ENCODE measurements around the gene CNTN1. TPM values are rescaled to one million over a fixed set of nuclear protein-coding genes. Genes with fewer than 3 reads are reported as not detected.

The CNTN1 gene
- total RNA-seq, 2 experiments from 2014 or later: not detected

GRCh38 chr12:40684986-40685385 lies 7.3 kb upstream of the CNTN1 start:
- no peak for DNase-seq
- Mint-ChIP-seq H3K36me3 (no peaks in the 10 kb centered on the region), H3K27me3 (no peaks in the 10 kb centered on the region), H3K4me3 (no peak overlapping the region), H3K27ac (no peak overlapping the region), H3K9me3 (peaks cover 1% of the 10 kb centered on the region), H3K4me1 (no peaks in the 10 kb centered on the region)

- DNase-seq: no peak
- H3K27me3 Mint-ChIP-seq: peaks cover 22% of the 10 kb centered on the region
- no peak overlapping the region for H3K4me3 Mint-ChIP-seq
- H3K36me3 Mint-ChIP-seq: no peaks in the 10 kb centered on the region
- H3K27ac Mint-ChIP-seq: no peak overlapping the region
- peaks cover 1% of the 10 kb centered on the region for H3K9me3 Mint-ChIP-seq
- H3K4me1 Mint-ChIP-seq: no peaks in the 10 kb centered on the region
These were observed 4.0 kb upstream of the CNTN1 start for GRCh38 chr12:40688085-40688725.

DNA sequence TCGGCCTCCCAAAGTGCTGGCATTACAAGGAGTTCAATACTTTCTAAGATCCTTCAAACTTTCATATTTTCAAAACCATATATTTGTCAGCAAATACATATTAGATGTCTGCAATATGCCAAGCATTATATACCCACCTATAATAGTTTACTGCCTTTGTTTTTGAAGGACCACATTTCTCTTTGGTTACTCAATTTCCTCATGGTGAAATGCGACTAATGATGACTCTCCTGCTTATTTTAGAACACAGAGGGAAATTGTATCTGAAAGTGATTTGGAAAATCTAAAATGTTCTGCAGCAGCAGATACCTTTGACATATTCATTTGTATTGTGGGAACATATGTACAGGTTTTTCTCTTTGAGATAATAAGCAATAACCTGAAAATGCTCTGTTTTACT lies 2.7 kb upstream of the CNTN1 start:
- no peak for DNase-seq
- Mint-ChIP-seq H3K4me3 (no peak overlapping the region), H3K9me3 (peaks cover 1% of the 10 kb centered on the region), H3K27ac (no peak overlapping the region), H3K4me1 (no peaks in the 10 kb centered on the region), H3K36me3 (no peaks in the 10 kb centered on the region), H3K27me3 (peaks cover 35% of the 10 kb centered on the region)

GRCh38 chr12:40692765-40693206 lies 547 bp downstream of the CNTN1 start:
- no peaks in the 10 kb centered on the region for H3K9me3 Mint-ChIP-seq
- no peak for DNase-seq
- H3K27me3 Mint-ChIP-seq: peaks cover 41% of the 10 kb centered on the region

DNA sequence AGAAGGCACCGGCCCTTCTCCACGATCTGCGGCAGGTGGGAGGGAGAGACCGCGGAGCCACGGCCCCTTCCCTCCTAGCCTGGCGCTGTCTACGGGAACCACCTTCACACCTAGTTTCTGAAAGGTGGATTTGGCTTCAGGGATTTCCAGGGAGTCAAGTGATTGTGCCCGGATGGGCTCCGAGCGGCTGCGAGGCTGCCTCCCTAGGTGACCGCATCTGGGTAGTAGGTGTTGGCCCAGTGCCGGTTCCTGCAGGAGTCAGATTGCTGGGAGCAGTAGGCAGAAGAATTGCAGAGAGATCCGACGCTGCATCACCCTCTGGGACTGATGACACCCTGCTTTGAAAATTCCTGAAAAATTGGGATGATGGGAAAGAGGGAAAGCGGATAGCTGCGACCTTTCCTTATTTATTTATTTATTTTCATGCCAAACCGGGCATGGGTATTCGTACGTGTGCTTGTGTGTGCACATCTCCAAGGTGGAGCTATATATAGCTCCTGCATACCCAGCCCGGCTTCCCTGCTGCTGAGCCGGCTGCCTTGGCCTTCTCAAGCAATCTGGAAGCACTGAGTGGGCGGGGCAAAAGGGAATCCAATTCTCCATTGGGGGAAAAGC lies 1.1 kb downstream of the CNTN1 start:
- no peaks in the 10 kb centered on the region for H3K4me1 Mint-ChIP-seq
- DNase-seq: no peak

More at GRCh38 chr12:40692765-40693206, 547 bp downstream of the CNTN1 start:
- H3K4me1 Mint-ChIP-seq: no peaks in the 10 kb centered on the region
- H3K36me3 Mint-ChIP-seq: no peaks in the 10 kb centered on the region
- no peak overlapping the region for H3K27ac Mint-ChIP-seq
- H3K4me3 Mint-ChIP-seq: no peak overlapping the region

DNA sequence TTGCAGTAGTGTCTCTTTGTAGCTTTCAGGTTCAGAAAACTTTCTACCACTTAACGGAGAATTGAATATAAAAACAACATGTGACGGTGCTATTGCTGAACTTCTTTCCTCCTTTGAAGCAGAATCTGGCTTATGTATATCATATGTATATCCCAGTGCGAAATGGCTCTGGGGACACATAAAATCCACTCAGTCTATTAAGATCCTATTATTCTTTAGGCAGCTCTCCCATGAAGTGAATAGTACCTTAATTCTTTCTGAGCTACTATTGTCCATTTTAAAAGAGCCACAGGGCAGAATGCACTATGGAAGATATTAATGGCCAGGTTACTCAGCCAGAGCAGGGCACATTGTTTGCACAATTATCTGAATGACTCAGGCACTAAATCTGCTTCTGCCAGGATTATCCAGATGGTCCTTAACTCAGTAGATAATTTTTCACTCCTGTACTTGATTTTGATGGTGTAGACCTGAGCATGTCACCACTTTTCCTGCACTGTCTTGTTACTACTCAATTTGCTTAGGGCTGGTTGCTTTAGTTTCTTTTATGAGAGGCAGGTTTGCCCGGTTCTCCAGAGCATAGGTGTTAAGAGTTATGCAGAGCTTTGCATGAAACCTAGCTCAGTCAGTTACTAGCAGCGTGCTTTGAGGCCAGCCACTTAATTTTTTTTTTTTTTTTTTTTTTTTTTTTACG lies 5.5 kb downstream of the CNTN1 start:
- no peaks in the 10 kb centered on the region for H3K4me1 Mint-ChIP-seq
- H3K27me3 Mint-ChIP-seq: peaks cover 24% of the 10 kb centered on the region
- H3K27ac Mint-ChIP-seq: no peak overlapping the region
- peaks cover 2% of the 10 kb centered on the region for H3K9me3 Mint-ChIP-seq
- no peaks in the 10 kb centered on the region for H3K36me3 Mint-ChIP-seq
- H3K4me3 Mint-ChIP-seq: no peak overlapping the region
- DNase-seq: no peak

More for the DNA sequence above, 1.1 kb downstream of the CNTN1 start:
- no peak overlapping the region for H3K27ac Mint-ChIP-seq
- H3K27me3 Mint-ChIP-seq: peaks cover 41% of the 10 kb centered on the region
- no peak overlapping the region for H3K4me3 Mint-ChIP-seq
- no peaks in the 10 kb centered on the region for H3K9me3 Mint-ChIP-seq
- H3K36me3 Mint-ChIP-seq: no peaks in the 10 kb centered on the region

GRCh38 chr12:40701756-40702155 lies 9.5 kb downstream of the CNTN1 start:
- H3K9me3 Mint-ChIP-seq: peaks cover 2% of the 10 kb centered on the region
- no peak for DNase-seq
- H3K4me3 Mint-ChIP-seq: no peak overlapping the region
- H3K36me3 Mint-ChIP-seq: no peaks in the 10 kb centered on the region
- H3K27ac Mint-ChIP-seq: no peak overlapping the region
- H3K4me1 Mint-ChIP-seq: no peaks in the 10 kb centered on the region
- H3K27me3 Mint-ChIP-seq: no peaks in the 10 kb centered on the region

DNA sequence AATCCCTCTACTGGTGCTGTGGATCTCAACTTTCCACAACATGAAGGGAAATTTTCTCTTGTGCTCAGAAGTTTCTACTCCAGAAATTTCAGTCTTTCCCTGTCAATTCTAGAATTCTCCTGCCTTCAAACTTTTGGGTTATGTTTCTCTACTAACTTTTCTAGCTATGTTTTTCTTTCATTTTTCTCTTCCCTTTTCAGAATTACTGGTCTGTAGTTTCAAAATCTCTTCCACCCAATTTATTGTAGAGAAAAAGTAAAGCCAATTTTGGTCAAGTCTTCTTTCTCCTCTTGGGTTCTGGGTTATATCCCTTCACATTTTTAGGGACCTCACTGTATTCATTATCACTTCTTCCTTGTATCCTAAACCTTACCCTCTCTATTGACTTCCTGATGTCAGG lies 18.9 kb downstream of the CNTN1 start:
- Mint-ChIP-seq H3K36me3 (no peaks in the 10 kb centered on the region), H3K27me3 (no peaks in the 10 kb centered on the region), H3K9me3 (peaks cover 2% of the 10 kb centered on the region), H3K4me1 (no peaks in the 10 kb centered on the region), H3K27ac (no peak overlapping the region), H3K4me3 (no peak overlapping the region)
- no peak for DNase-seq

DNA sequence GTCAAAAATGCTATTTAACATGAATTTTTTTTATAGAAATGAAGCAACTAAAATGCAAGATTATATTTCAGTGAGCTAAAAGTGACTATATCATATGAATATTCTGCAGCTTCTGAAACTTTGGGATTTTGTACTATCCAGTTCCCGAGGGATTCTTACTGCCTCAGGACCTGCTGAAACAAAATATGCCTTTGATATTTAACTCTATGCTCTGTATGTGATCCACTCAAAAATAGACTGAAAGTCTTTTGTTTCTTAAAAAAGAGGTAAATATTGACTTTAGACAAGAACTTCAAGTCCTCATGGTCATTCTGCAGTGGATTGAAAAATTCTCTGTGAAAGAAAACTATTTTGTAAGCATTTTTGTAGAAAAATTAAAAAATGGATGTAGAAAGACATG lies 22.4 kb downstream of the CNTN1 start:
- H3K27me3 Mint-ChIP-seq: no peaks in the 10 kb centered on the region
- H3K9me3 Mint-ChIP-seq: no peaks in the 10 kb centered on the region
- H3K4me1 Mint-ChIP-seq: no peaks in the 10 kb centered on the region
- DNase-seq: no peak
- H3K36me3 Mint-ChIP-seq: no peaks in the 10 kb centered on the region
- no peak overlapping the region for H3K4me3 Mint-ChIP-seq
- H3K27ac Mint-ChIP-seq: no peak overlapping the region

DNA sequence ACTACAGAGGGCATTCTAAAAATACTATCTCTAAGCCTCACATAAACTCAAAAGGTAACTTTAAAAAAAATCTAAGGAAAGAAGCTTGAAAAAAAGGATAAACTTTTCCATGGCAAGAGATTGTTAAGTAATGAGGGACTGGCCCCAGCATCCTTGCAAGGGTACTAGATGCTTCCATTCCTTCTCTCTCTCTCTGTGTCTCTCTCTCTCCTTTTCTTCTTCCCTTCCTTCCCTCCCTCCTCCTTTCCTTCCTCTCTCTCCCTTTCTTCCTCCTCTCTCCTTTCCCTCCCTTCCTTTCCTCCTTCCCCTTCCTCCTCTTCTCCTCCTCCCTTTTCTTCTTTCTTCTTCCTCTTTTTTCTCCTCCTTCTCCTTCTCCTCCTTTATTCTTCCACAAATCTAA lies 23.8 kb downstream of the CNTN1 start:
- Mint-ChIP-seq H3K36me3 (no peaks in the 10 kb centered on the region), H3K4me1 (no peaks in the 10 kb centered on the region), H3K27me3 (no peaks in the 10 kb centered on the region), H3K4me3 (no peak overlapping the region), H3K27ac (no peak overlapping the region), H3K9me3 (no peaks in the 10 kb centered on the region)
- DNase-seq: no peak

DNA sequence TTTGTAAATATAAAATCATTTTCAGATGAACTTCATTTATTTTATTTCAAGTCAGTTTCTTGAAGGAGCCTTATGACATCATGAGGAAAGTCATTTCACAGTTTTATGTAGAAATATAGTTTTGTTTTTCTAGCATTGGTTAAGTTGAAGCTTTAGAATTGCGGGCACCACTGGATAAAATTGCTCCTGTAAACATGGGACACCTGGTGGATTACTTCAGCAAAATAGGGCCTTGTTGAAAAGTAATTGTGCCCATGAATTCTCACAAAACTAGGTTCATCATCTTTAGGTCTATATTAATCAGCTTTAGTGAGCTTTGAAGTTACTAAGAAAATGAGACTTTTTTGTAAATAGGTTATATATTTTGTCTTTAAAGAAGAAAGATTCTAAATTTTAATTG lies 25.3 kb downstream of the CNTN1 start:
- DNase-seq: no peak
- Mint-ChIP-seq H3K4me1 (no peaks in the 10 kb centered on the region), H3K36me3 (no peaks in the 10 kb centered on the region), H3K27me3 (no peaks in the 10 kb centered on the region), H3K9me3 (no peaks in the 10 kb centered on the region), H3K4me3 (no peak overlapping the region), H3K27ac (no peak overlapping the region)

DNA sequence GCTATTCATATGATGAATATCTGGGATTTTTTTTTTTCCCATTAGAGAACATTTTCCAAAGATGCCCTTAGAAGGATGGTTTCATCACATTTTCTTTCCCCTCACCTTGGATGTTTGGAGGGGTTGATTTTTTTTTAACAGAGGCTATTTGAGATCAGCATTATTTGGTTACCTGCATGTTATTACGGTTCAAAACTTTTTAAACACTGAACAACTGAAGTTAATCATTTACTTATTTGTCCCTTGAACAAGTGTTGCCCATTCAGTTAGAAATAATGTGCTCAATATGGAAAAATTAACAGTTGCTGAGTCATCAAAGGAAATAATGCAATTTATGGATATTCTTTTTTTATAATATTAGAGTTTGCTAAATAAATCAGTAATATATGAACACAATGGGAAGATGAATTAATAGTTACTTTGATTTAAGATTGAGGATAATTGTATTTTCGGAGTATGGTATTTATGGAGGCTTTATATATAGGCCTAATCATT lies 26.7 kb downstream of the CNTN1 start:
- Mint-ChIP-seq H3K9me3 (no peaks in the 10 kb centered on the region), H3K36me3 (no peaks in the 10 kb centered on the region), H3K4me1 (no peaks in the 10 kb centered on the region), H3K27me3 (no peaks in the 10 kb centered on the region), H3K4me3 (no peak overlapping the region), H3K27ac (no peak overlapping the region)
- no peak for DNase-seq

DNA sequence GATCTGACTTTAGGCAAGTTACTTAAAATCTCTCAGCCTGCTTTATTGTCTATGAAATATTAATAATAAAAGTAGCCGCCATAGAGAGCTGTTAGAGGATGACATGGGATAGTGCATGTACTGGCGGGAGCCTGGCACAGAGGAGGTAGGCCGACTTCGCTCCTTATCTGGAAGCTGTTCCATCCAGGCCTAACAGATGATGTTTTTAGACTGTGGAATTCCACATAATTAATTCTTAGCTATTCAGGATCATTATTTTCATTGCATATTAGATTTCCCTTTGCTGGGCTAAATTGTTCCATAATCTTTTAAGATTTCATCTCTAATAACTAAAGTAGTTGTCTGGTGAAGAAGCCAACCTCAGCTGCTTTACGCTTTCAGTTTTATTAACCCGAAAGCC lies 30.8 kb downstream of the CNTN1 start:
- Mint-ChIP-seq H3K27ac (no peak overlapping the region), H3K4me1 (no peaks in the 10 kb centered on the region), H3K27me3 (no peaks in the 10 kb centered on the region), H3K36me3 (no peaks in the 10 kb centered on the region), H3K4me3 (no peak overlapping the region), H3K9me3 (no peaks in the 10 kb centered on the region)
- no peak for DNase-seq

DNA sequence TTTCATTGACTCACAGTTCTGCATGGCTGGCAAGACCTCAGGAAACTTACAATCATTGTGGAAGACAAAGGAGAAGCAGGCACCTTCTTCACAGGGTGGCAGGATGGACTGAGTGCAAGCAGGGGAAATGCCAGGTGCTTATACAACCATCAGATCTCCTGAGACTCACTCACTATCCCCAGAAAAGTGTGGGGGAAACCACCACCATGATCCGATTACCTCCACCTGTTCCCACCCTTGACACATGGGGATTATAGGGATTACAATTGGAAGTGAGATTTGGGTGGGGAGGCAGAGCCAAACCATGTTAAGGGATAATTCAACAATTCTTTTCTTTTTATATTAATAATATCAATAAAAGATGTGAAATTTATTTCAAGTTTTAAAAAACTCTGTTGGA lies 34.1 kb downstream of the CNTN1 start:
- no peak overlapping the region for H3K27ac Mint-ChIP-seq
- no peaks in the 10 kb centered on the region for H3K36me3 Mint-ChIP-seq
- H3K4me3 Mint-ChIP-seq: no peak overlapping the region
- DNase-seq: no peak
- H3K27me3 Mint-ChIP-seq: no peaks in the 10 kb centered on the region
- H3K9me3 Mint-ChIP-seq: no peaks in the 10 kb centered on the region
- no peaks in the 10 kb centered on the region for H3K4me1 Mint-ChIP-seq

- H3K4me3 Mint-ChIP-seq: no peak overlapping the region
- H3K4me1 Mint-ChIP-seq: no peaks in the 10 kb centered on the region
- no peaks in the 10 kb centered on the region for H3K9me3 Mint-ChIP-seq
- no peak overlapping the region for H3K27ac Mint-ChIP-seq
- no peaks in the 10 kb centered on the region for H3K27me3 Mint-ChIP-seq
- H3K36me3 Mint-ChIP-seq: no peaks in the 10 kb centered on the region
- DNase-seq: no peak
These were observed 35.7 kb downstream of the CNTN1 start for GRCh38 chr12:40727774-40728483.

Measured in activated naive CD8-positive, alpha-beta T cell treated with anti-CD3 and anti-CD28 coated beads for 36 hours (primary cell).